Dendritic cell treated with granulocyte-macrophage colony-stimulating factor and Interleukin-4, amounts not matched to agents 40 ng/mL and 50 ng/mL, for 4 days (primary cell): ENCODE measurements around the gene DNAJC30.
"Not testable (repeated sequence)": the region's sequence is repeated elsewhere in the genome, so short reads cannot be mapped to it uniquely, and the experiment has no call there.

Experiments used
- H3K27ac Mint-ChIP-seq: one replicate; pipeline ENCODE4 v1.8.0; 2022; ENCODE audit warnings: mild to moderate bottlenecking, mixed read lengths
- H3K27me3 Mint-ChIP-seq: one replicate; pipeline ENCODE4 v1.8.0; 2022; ENCODE audit warnings: mild to moderate bottlenecking, mixed read lengths
- H3K36me3 Mint-ChIP-seq: one replicate; pipeline ENCODE4 v1.8.0; 2022; ENCODE audit warnings: low read depth, mixed read lengths
- H3K4me1 Mint-ChIP-seq: one replicate; pipeline ENCODE4 v1.8.0; 2022; ENCODE audit warnings: low read depth, mixed read lengths
- H3K4me3 Mint-ChIP-seq: one replicate; pipeline ENCODE4 v1.8.0; 2022; ENCODE audit warnings: mild to moderate bottlenecking, moderate library complexity, mixed read lengths
- H3K9me3 Mint-ChIP-seq: one replicate; pipeline ENCODE4 v1.8.0; 2022; ENCODE audit warnings: mixed read lengths
- intact Hi-C: fragments of 100-400 bp; cut with micrococcal nuclease; formaldehyde crosslinking; loops from one replicate; pipeline ENCODE4 v1.15.0; 2022

The DNAJC30 gene

GRCh38 chr7:73718438-73718881, 35.2 kb upstream of the DNAJC30 start:
- intact Hi-C loops, result loop anchor here (5.0 kb wide), 1 partner anchor 51 kb away; the partner anchor contains the start of gene VPS37D
- no peak overlapping the region for H3K27ac Mint-ChIP-seq
- no peaks in the 10 kb centered on the region for H3K36me3 Mint-ChIP-seq
- H3K4me1 Mint-ChIP-seq, result peaks cover 41% of the 10 kb centered on the region
- H3K27me3 Mint-ChIP-seq, result peaks cover 88% of the 10 kb centered on the region
- no peaks in the 10 kb centered on the region for H3K9me3 Mint-ChIP-seq
- H3K4me3 Mint-ChIP-seq, result peak overlapping the region; percentile 52

DNA sequence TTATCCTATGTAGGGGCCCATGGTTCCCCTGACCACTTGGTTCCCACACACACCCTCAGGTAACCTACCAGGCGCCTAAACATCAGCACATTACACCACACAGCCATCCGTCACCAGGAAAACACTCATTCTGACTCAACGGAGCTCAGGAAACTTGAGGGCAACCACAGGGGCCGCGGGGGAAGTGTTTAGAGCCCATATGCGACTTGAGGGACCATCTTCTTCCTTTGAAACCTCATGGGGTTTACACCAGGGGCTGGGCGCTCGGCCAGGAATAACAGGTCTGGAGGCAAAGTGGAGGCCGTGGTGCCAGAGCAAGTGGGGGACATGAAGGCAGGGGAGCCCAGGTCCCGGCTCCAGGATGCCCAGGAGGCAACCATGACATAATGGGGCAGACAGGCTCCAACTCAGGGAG, 34.7 kb upstream of the DNAJC30 start:
- H3K9me3 Mint-ChIP-seq, result no peaks in the 10 kb centered on the region
- H3K36me3 Mint-ChIP-seq, result no peaks in the 10 kb centered on the region
- H3K4me1 Mint-ChIP-seq, result peaks cover 43% of the 10 kb centered on the region
- no peak overlapping the region for H3K27ac Mint-ChIP-seq
- intact Hi-C loops, result loop anchor here (5.0 kb wide), 1 partner anchor 51 kb away; the partner anchor contains the start of gene VPS37D
- peak overlapping the region; percentile 17 for H3K4me3 Mint-ChIP-seq
- peaks cover 89% of the 10 kb centered on the region for H3K27me3 Mint-ChIP-seq

GRCh38 chr7:73717025-73717807, 34.0 kb upstream of the DNAJC30 start:
- no peaks in the 10 kb centered on the region for H3K36me3 Mint-ChIP-seq
- intact Hi-C loops, result loop anchor here (5.0 kb wide), 1 partner anchor 50 kb away; the partner anchor contains the start of gene VPS37D
- peaks cover 50% of the 10 kb centered on the region for H3K4me1 Mint-ChIP-seq
- H3K4me3 Mint-ChIP-seq, result no peak overlapping the region
- no peaks in the 10 kb centered on the region for H3K9me3 Mint-ChIP-seq
- H3K27me3 Mint-ChIP-seq, result peaks cover 89% of the 10 kb centered on the region
- no peak overlapping the region for H3K27ac Mint-ChIP-seq

GRCh38 chr7:73716318-73716890, 33.2 kb upstream of the DNAJC30 start:
- Mint-ChIP-seq H3K27me3 (peaks cover 90% of the 10 kb centered on the region), H3K36me3 (no peaks in the 10 kb centered on the region), H3K27ac (no peak overlapping the region), H3K9me3 (no peaks in the 10 kb centered on the region), H3K4me3 (no peak overlapping the region), H3K4me1 (peaks cover 50% of the 10 kb centered on the region)
- intact Hi-C loops, result loop anchor here (5.0 kb wide), 1 partner anchor 49 kb away; the partner anchor contains the start of gene VPS37D

DNA sequence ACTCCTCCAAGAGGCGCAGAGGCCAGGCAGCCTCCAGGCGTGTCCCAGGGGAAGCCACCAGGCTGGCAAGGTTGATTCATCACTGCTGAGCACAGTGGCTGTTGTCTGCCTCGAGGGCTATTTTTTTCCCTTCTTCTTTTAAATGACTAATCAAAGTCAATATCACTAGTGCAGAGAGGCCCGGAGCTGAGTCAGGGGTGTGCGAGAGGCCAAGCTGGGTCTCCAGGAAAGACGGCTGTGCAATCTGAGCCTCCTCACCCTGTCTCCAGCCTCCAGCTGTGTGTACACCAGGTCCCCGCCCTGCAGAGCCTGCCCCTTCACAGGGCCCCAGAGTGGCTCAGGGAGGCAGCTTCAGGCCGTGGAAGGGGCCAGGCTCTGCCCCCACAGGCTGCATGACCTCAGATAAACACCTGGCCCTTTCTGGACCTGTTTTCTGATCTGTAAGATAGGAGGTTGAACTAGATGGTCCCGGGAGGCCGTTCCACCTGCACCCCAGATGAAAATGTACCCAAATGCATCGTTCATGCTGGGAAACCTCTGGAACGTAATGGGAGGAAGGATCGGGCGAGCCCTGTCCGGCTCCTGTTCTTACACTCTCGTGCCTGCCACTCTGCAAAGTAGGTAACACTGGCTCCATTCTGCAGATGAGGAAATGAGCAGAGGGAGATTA, 32.5 kb upstream of the DNAJC30 start:
- Mint-ChIP-seq H3K4me3 (no peak overlapping the region), H3K27ac (no peak overlapping the region), H3K27me3 (peaks cover 90% of the 10 kb centered on the region), H3K4me1 (peaks cover 50% of the 10 kb centered on the region), H3K36me3 (no peaks in the 10 kb centered on the region), H3K9me3 (no peaks in the 10 kb centered on the region)
- intact Hi-C loops, result loop anchor here (5.0 kb wide), 1 partner anchor 48 kb away; the partner anchor contains the start of gene VPS37D

DNA sequence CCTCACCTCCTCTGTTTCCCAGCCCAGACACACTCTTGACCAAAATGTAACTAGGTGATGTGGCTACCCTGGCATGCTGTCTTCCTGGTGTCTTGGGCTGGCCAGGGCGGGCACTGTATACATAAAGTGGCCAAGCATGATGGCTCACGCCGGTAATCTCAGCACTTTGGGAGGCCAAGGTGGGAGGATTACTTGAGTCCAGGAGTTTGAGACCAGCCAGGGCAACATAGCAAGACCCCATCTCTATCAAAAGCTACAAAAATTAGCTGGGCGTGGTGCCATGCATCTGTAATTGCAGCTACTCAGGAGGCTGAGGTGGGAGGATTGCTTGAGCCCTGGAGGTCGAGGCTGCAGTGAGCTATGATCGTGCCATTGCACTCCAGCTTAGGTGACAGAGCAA, 30.1 kb upstream of the DNAJC30 start:
- H3K9me3 Mint-ChIP-seq, H3K36me3 Mint-ChIP-seq, H3K27ac Mint-ChIP-seq, intact Hi-C loops, H3K4me3 Mint-ChIP-seq: not testable (repeated sequence)
- Mint-ChIP-seq H3K4me1 (peaks cover 38% of the 10 kb centered on the region), H3K27me3 (peaks cover 91% of the 10 kb centered on the region)

DNA sequence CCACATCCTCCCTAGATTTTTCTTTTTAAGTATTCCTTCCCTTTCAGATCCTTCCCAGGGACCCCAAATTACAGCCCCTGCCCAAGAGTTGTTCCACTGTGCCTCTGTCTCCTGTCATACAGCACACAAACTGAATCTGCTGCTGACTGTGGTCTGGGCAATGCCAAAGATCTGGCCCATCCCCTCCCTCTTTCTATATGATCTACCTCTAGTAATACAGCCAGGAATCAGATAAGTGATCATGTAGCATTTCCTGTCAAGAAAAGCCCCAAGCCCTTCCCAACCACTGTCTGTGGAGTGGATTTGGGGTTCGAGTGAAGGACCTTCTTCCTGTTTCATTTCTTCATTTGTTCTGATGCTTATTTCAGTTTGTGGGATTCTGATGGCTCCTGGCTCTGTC, 29.5 kb upstream of the DNAJC30 start:
- Mint-ChIP-seq H3K27ac (no peak overlapping the region), H3K4me3 (no peak overlapping the region), H3K27me3 (peaks cover 88% of the 10 kb centered on the region), H3K36me3 (no peaks in the 10 kb centered on the region), H3K9me3 (no peaks in the 10 kb centered on the region), H3K4me1 (peaks cover 32% of the 10 kb centered on the region)
- intact Hi-C loops, result no loop called here

GRCh38 chr7:73708961-73709549, 25.8 kb upstream of the DNAJC30 start:
- Mint-ChIP-seq H3K4me1 (peaks cover 30% of the 10 kb centered on the region), H3K36me3 (no peaks in the 10 kb centered on the region), H3K27me3 (peaks cover 92% of the 10 kb centered on the region), H3K9me3 (no peaks in the 10 kb centered on the region), H3K4me3 (no peak overlapping the region), H3K27ac (no peak overlapping the region)
- intact Hi-C loops, result no loop called here

DNA sequence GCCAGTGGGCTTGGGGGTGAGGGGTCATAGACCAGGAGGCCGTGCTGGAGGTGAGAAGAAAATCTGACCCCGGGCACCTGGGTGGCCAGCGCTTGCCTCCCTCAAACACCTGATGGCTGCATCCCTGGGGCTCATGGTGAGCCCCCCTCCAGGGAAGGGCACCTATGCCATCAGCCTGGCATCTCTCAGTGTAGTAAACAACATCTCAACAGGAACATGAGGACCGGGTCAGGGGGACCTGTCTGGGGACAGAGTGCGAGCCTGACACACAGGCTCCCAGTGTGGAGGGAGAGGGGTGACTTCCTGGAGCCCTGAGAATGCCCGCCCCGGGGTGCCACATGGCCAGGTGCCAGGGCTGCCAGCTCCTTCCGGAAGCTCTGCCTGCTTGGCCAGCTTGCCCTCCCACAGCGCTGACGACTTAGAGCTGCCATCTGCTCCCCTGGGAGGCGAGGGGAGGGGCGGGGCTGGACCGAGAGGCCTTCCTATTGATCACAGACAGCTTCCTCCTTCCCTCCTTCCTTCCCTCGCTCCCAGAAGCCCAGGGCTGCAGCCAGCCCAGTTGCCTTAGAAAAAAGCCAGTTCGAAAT, 23.9 kb upstream of the DNAJC30 start:
- H3K27me3 Mint-ChIP-seq, result peaks cover 91% of the 10 kb centered on the region
- intact Hi-C loops, result no loop called here
- H3K27ac Mint-ChIP-seq, result no peak overlapping the region
- peaks cover 25% of the 10 kb centered on the region for H3K4me1 Mint-ChIP-seq
- H3K4me3 Mint-ChIP-seq, result no peak overlapping the region
- no peaks in the 10 kb centered on the region for H3K9me3 Mint-ChIP-seq
- H3K36me3 Mint-ChIP-seq, result peaks cover 5% of the 10 kb centered on the region

GRCh38 chr7:73706126-73707044, 23.1 kb upstream of the DNAJC30 start:
- Mint-ChIP-seq H3K27ac (no peak overlapping the region), H3K27me3 (peaks cover 91% of the 10 kb centered on the region), H3K36me3 (peaks cover 9% of the 10 kb centered on the region), H3K4me1 (peaks cover 31% of the 10 kb centered on the region), H3K4me3 (no peak overlapping the region), H3K9me3 (no peaks in the 10 kb centered on the region)
- intact Hi-C loops, result no loop called here

- H3K4me3 Mint-ChIP-seq, result no peak overlapping the region
These were observed 22.3 kb upstream of the DNAJC30 start for GRCh38 chr7:73705551-73705920.

DNA sequence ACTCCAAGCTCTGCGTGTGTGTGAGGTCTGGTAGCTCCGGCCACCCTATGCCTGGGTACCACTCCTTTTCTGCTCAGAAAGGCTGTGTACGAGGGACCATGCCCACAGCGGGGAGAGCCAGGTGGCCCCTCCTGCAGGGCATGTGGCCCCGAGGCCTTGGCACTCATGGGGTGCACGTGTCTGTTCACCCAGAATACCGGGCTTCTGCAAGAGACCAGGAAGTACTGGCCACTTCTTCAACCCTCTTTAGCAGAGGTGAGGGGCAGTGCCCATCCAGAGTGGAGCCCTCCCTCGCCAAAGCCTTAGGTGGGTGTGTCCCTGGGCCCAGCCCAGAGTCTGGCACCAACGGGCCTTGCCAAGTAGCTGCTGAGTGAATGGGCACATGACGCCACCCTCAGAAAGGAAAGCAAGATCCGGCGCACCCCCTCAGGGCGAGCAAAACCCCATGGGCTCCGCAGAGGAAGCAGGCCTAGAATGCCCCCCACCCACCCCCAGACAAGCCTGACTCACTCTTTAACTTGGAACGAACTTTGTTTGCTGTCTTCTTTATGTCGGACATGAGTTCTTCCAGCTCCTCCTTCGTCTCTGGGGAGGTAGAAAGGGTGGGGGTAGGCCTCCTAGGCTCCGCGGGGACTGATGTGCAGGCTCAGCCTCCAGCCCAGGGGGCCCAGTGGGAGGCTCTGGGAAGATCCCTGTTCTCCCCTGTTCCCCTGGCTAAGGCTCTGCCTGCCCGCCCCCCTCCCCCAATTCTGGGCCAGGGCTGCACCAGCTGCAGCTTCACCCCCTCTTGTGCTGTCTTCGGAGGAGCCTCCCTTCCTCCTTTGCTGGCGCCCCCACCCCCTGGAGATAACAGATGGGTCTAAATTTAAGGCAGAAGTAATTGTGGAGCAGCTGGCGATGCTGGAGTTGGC, 21.6 kb upstream of the DNAJC30 start:
- no peak overlapping the region for H3K4me3 Mint-ChIP-seq
- no peaks in the 10 kb centered on the region for H3K9me3 Mint-ChIP-seq
- no peak overlapping the region for H3K27ac Mint-ChIP-seq
- H3K36me3 Mint-ChIP-seq, result peaks cover 15% of the 10 kb centered on the region
- H3K27me3 Mint-ChIP-seq, result peaks cover 78% of the 10 kb centered on the region
- intact Hi-C loops, result no loop called here
- peaks cover 31% of the 10 kb centered on the region for H3K4me1 Mint-ChIP-seq

More at GRCh38 chr7:73705551-73705920, 22.3 kb upstream of the DNAJC30 start:
- intact Hi-C loops, result no loop called here
- H3K27ac Mint-ChIP-seq, result no peak overlapping the region
- peaks cover 82% of the 10 kb centered on the region for H3K27me3 Mint-ChIP-seq
- peaks cover 31% of the 10 kb centered on the region for H3K4me1 Mint-ChIP-seq
- H3K36me3 Mint-ChIP-seq, result peaks cover 9% of the 10 kb centered on the region
- no peaks in the 10 kb centered on the region for H3K9me3 Mint-ChIP-seq
